ENCODE measurements around the gene SUPT6H. TPM values are rescaled to one million over a fixed set of nuclear protein-coding genes. Genes with fewer than 3 reads are reported as not detected.

SUPT6H gene
- total and polyA plus RNA-seq, 2 donors (not counting 1 experiment from before 2014, with no cell fraction given), result 35.8 to 110 TPM

DNA sequence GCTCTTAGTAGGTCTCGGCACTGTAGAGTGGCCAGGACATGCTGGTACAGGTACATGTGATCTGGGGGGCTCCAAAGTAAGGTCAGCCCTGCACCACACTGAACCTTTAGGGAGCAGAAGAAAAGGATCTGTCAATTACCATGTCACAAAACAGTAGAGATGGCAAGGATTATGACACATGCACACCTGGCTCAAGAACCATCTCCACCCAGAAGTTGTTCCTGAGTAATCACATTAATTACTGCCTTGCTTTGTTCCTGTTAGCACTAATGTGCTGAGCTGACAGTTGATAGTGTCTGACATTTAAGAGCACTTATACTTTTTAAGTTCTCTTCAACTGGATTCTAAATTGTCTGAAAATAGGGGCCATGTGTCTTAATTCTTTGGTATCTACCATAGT is 26.5 kb upstream of the SUPT6H start:
- DNase-seq, result no peak
- H3K9me3 Mint-ChIP-seq (ENCODE audit: insufficient read depth), result no peaks in the 10 kb centered on the region
- no peak for ATAC-seq (ENCODE audit: low read depth)
- H3K27me3 Mint-ChIP-seq, result no peaks in the 10 kb centered on the region
- Histone ChIP-seq H3K4me1 (ENCODE audit: control insufficient read depth in 2 of 2, insufficient read depth in 2 of 2, low read length in 2 of 2) (no peaks in the 10 kb centered on the region), H3K9ac (ENCODE audit: low read length) (no peak overlapping the region), H3K36me3 (replicated peaks in 1 of 2; ENCODE audit: control extremely low read depth in 1 of 2, control insufficient read depth in 1 of 2, extremely low read depth in 1 of 2, insufficient read depth in 2 of 2, low read length in 1 of 2) (peaks cover 32 to 98% of the 10 kb centered on the region in 2 experiments), H2AFZ (ENCODE audit: insufficient read depth, low read depth, low read length, poor library complexity, severe bottlenecking) (no peak overlapping the region), H3K4me2 (replicated peaks; ENCODE audit: low read depth, low read length, poor library complexity, severe bottlenecking) (no peak overlapping the region), H3K27me3 (replicated peaks in 1 of 4; ENCODE audit: control extremely low read depth in 1 of 4, control insufficient read depth in 3 of 4, insufficient read depth in 4 of 4, low read length in 3 of 4) (no peaks in the 10 kb centered on the region), H3K79me2 (ENCODE audit: control insufficient read depth, insufficient read depth, low read length) (peaks cover 67% of the 10 kb centered on the region), H3K9me3 (ENCODE audit: control extremely low read depth in 1 of 3, control insufficient read depth in 2 of 3, insufficient read depth in 1 of 3, low read length in 2 of 3) (no peaks in the 10 kb centered on the region), H3K27ac (ENCODE audit: low read length in 2 of 2) (no peak overlapping the region), H4K20me1 (ENCODE audit: control insufficient read depth, insufficient read depth, low read length, poor library complexity, severe bottlenecking) (peaks cover 54% of the 10 kb centered on the region), H3K4me3 (ENCODE audit: control extremely low read depth in 1 of 5, extremely low read depth in 1 of 5, insufficient read depth in 1 of 5, low read depth in 2 of 5, low read length in 4 of 5) (no peak overlapping the region)
- POLR2A ChIA-PET, result no interaction called here
- TF ChIP-seq EZH2 (IDR thresholded peaks at IDR 0.05; ENCODE audit: borderline replicate concordance, insufficient read depth, low read depth, low read length, poor library complexity, severe bottlenecking), result no peak
- TF ChIP-seq, protein P1, sequence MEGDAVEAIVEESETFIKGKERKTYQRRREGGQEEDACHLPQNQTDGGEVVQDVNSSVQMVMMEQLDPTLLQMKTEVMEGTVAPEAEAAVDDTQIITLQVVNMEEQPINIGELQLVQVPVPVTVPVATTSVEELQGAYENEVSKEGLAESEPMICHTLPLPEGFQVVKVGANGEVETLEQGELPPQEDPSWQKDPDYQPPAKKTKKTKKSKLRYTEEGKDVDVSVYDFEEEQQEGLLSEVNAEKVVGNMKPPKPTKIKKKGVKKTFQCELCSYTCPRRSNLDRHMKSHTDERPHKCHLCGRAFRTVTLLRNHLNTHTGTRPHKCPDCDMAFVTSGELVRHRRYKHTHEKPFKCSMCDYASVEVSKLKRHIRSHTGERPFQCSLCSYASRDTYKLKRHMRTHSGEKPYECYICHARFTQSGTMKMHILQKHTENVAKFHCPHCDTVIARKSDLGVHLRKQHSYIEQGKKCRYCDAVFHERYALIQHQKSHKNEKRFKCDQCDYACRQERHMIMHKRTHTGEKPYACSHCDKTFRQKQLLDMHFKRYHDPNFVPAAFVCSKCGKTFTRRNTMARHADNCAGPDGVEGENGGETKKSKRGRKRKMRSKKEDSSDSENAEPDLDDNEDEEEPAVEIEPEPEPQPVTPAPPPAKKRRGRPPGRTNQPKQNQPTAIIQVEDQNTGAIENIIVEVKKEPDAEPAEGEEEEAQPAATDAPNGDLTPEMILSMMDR (IDR thresholded peaks at IDR 0.05), result no peak
- H3K4me3 Mint-ChIP-seq, result no peak overlapping the region
- intact Hi-C loops (cut with micrococcal nuclease), result no loop called here
- 100% methylated on average over 1 of the region's 1 CpG for WGBS (ENCODE audit: insufficient coverage)
- CTCF ChIA-PET, result interaction anchor here (1.5 kb wide), 1 partner anchor 23 kb away, joined by 3 read pairs; no protein-coding TSS in a partner anchor
- peaks cover 4% of the 10 kb centered on the region for H3K4me1 Mint-ChIP-seq
- H3K27ac Mint-ChIP-seq, result no peak overlapping the region

DNA sequence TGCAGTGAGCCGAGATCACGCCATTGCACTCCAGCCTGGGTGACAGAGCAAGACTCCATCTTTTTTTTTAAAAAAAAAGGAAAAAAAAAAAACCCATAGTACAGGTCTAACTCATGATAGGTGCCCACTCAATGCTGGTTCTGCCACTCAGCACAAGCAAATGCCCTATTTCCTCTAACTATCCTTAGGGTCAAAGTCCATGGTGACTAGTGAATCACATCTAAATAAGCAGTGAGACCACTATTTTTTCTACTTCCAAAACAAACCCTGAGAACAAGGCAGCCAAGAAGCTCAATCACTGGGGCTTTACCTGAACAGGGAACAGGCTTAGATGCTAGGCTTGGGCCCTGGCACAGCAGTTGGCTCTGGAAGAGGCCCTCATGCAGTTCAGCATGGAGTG is 20.4 kb upstream of the SUPT6H start:
- peaks cover 31% of the 10 kb centered on the region for H3K4me1 Mint-ChIP-seq
- 100% methylated on average over 2 of the region's 2 CpGs for WGBS (ENCODE audit: insufficient coverage)
- Histone ChIP-seq H3K36me3 (replicated peaks in 1 of 2; ENCODE audit: control extremely low read depth in 1 of 2, control insufficient read depth in 1 of 2, extremely low read depth in 1 of 2, insufficient read depth in 2 of 2, low read length in 1 of 2) (peaks cover 29 to 63% of the 10 kb centered on the region in 2 experiments), H3K4me1 (ENCODE audit: control insufficient read depth in 2 of 2, insufficient read depth in 2 of 2, low read length in 2 of 2) (peaks cover 25 to 27% of the 10 kb centered on the region in 2 donors), H3K4me3 (ENCODE audit: control extremely low read depth in 1 of 5, extremely low read depth in 1 of 5, insufficient read depth in 1 of 5, low read depth in 2 of 5, low read length in 4 of 5) (no peak overlapping the region), H3K9ac (ENCODE audit: low read length) (no peak overlapping the region), H3K4me2 (replicated peaks; ENCODE audit: low read depth, low read length, poor library complexity, severe bottlenecking) (no peak overlapping the region), H3K27me3 (replicated peaks in 1 of 4; ENCODE audit: control extremely low read depth in 1 of 4, control insufficient read depth in 3 of 4, insufficient read depth in 4 of 4, low read length in 3 of 4) (no peaks in the 10 kb centered on the region), H4K20me1 (ENCODE audit: control insufficient read depth, insufficient read depth, low read length, poor library complexity, severe bottlenecking) (peaks cover 26% of the 10 kb centered on the region), H3K9me3 (ENCODE audit: control extremely low read depth in 1 of 3, control insufficient read depth in 2 of 3, insufficient read depth in 1 of 3, low read length in 2 of 3) (no peaks in the 10 kb centered on the region), H3K79me2 (ENCODE audit: control insufficient read depth, insufficient read depth, low read length) (peaks cover 57% of the 10 kb centered on the region), H2AFZ (ENCODE audit: insufficient read depth, low read depth, low read length, poor library complexity, severe bottlenecking) (no peak overlapping the region), H3K27ac (ENCODE audit: low read length in 2 of 2) (no peak overlapping the region)
- DNase-seq (no peak), ATAC-seq (ENCODE audit: low read depth) (no peak)
- H3K27me3 Mint-ChIP-seq, result no peaks in the 10 kb centered on the region
- ChIA-PET POLR2A (no interaction called here), CTCF (interaction anchor here (1.0 kb wide), 1 partner anchor 29 kb away, joined by 3 read pairs; no protein-coding TSS in a partner anchor)
- intact Hi-C loops (cut with micrococcal nuclease), result loop anchor here (10.0 kb wide), 2 partner anchors 473 to 923 kb away; partner anchors contain the start of genes ABHD15 and TP53I13
- no peaks in the 10 kb centered on the region for H3K9me3 Mint-ChIP-seq (ENCODE audit: insufficient read depth)
- no peak overlapping the region for H3K27ac Mint-ChIP-seq
- TF ChIP-seq EZH2 (IDR thresholded peaks at IDR 0.05; ENCODE audit: borderline replicate concordance, insufficient read depth, low read depth, low read length, poor library complexity, severe bottlenecking), result no peak
- no peak overlapping the region for H3K4me3 Mint-ChIP-seq
